Measurements from ENCODE around the gene FAM168A.

DNA sequence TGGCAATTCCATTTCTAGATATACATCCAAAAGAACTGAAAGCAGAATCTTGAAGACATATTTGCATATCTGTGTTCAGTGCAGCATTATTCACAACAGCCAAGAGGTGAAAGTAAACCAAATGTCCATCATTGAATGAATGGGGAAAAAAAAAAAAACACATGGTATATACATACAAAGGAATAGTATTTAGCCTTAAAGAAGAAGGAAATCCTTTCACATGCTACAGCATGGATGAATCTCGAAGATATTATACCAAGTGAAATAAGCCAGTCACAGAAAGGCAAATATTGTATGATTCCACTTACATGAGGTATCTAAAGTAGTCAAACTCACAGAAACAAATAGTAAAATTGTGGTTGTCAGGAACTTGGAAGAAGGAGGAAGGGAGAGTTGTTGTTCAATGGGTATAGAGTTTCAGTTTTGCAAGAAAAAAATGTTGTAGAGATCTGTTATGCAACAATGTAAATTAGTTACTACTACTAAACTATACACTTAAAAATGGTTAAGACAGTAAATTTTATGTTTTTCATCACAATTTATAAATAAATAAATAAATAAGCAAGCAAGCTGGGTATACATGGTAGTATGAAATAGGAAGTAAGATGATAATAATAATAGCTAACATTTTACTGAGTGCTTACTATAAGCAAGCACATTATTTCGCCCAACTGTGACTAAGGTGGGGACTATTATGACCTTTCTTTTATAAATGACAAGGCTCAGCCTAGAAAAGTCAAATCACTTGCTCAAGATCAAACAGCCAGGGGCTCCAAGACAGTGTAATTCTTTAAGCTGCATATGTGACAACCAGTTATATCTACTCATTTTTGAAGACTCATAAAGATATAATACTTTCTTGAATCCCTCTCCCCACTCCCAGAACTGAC is 50.0 kb downstream of the FAM168A start:
- TF ChIP-seq, protein P1, sequence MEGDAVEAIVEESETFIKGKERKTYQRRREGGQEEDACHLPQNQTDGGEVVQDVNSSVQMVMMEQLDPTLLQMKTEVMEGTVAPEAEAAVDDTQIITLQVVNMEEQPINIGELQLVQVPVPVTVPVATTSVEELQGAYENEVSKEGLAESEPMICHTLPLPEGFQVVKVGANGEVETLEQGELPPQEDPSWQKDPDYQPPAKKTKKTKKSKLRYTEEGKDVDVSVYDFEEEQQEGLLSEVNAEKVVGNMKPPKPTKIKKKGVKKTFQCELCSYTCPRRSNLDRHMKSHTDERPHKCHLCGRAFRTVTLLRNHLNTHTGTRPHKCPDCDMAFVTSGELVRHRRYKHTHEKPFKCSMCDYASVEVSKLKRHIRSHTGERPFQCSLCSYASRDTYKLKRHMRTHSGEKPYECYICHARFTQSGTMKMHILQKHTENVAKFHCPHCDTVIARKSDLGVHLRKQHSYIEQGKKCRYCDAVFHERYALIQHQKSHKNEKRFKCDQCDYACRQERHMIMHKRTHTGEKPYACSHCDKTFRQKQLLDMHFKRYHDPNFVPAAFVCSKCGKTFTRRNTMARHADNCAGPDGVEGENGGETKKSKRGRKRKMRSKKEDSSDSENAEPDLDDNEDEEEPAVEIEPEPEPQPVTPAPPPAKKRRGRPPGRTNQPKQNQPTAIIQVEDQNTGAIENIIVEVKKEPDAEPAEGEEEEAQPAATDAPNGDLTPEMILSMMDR (IDR thresholded peaks at IDR 0.05; ENCODE audit: low read length): no peak
- no peak for TF ChIP-seq EZH2 (optimal IDR thresholded peaks at IDR 0.05; ENCODE audit: low read depth, low read length)
